ENCODE measurements around the gene MKRN2. TPM values are rescaled to one million over a fixed set of nuclear protein-coding genes. Genes with fewer than 3 reads are reported as not detected.

MKRN2 gene, protein sequence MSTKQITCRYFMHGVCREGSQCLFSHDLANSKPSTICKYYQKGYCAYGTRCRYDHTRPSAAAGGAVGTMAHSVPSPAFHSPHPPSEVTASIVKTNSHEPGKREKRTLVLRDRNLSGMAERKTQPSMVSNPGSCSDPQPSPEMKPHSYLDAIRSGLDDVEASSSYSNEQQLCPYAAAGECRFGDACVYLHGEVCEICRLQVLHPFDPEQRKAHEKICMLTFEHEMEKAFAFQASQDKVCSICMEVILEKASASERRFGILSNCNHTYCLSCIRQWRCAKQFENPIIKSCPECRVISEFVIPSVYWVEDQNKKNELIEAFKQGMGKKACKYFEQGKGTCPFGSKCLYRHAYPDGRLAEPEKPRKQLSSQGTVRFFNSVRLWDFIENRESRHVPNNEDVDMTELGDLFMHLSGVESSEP
- total RNA-seq (2014; rRNA removed; shearing (Covaris generic)) = 19.4 and 25.7 TPM in 2 replicates
- total RNA-seq (2022) = 20.2 and 21.9 TPM in 2 replicates
- Bru-seq, nascent RNA = percentile 71 among the genes with signal in this experiment
- percentile 70 among the genes with signal in this experiment for BruChase-seq, experiment 1, labeled RNA remaining after a 6-hour chase
- BruChase-seq, experiment 2, labeled RNA remaining after a 2-hour chase = percentile 79 among the genes with signal in this experiment
- long read RNA-seq, transcript MKRN2-201 (8 exons, 2,848 nt) = major isoform, 64 of 74 reads
- long read RNA-seq, partial matches to known transcripts = 1 of 74 reads
- long read RNA-seq, other reads (novel, unspliced or antisense) = 6 of 74 reads

DNA sequence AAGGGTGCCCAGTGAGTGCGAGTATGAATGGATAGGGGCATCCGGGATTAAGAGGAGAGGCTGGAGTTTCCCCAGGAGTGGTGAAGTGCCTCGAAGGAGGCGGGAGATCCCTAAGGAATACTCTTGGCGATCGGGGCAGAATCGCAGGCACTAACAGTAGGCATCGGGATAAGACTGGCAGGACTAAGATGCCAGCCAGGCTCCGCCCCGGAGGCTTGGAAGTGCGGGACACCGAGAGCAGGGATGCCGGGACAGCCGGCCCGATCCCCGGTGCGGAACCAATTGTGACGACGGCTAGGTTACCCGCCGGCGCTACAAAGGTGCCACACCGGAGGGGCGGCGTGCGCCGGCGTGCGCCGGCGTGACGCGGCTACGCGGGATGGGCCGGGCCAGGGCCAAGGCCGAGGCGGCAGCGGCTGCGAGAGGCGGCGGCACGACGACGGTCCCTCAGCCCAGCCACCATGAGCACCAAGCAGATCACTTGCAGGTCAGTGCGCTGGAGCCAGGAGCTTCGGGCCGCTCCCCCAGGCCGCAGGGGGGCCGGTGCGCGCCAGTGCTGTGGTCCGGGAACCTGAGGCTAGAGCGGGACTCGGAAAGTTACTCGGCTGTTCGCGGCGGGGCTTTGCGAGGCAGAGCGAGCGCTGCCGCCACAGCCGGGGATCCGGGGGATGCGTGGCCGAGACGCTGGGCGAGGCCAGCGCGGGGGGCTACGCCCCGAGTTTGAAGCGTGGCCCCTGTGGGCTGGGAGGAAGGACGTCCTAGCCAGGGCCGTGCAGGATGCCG, at the start of gene MKRN2:
MKRN2 (plus strand) TSS at position 398 of the 783 bp plus-strand sequence; CDS start at position 462, 64 bp downstream.
- ChIA-PET CTCF (ENCODE audit: unreplicated experiment) (no interaction called here), POLR2A (interaction anchor here (0.7 to 1.6 kb wide), 2 partner anchors 14 to 22 kb away, joined by 4 to 5 read pairs; no protein-coding TSS in a partner anchor)
- Histone ChIP-seq H3K4me1 (ENCODE audit: insufficient read depth, low read length, poor library complexity, severe bottlenecking) (peaks cover 47% of the 10 kb centered on the region), H3K36me3 (ENCODE audit: insufficient read depth, low read length) (no peaks in the 10 kb centered on the region), H3K27ac (ENCODE audit: low read depth, low read length, poor library complexity, severe bottlenecking) (peak within 1 kb of the TSS; percentile 62), H3K4me3 (ENCODE audit: low read depth, low read length, poor library complexity, severe bottlenecking) (peak within 1 kb of the TSS; percentile 89), H3K79me2 (ENCODE audit: insufficient read depth, low read depth, low read length) (peaks cover 49% of the 10 kb centered on the region), H3K9me3 (ENCODE audit: low read length) (no peaks in the 10 kb centered on the region), H3K4me2 (ENCODE audit: low read length) (peak within 1 kb of the TSS; percentile 90), H4K20me1 (ENCODE audit: insufficient read depth, low read length) (peaks cover 34% of the 10 kb centered on the region), H2AFZ (ENCODE audit: low read length) (peak within 1 kb of the TSS; percentile 81), H3K9me2 (ENCODE audit: insufficient read depth, low read length) (no peaks in the 10 kb centered on the region)
- intact Hi-C loops (cut with micrococcal nuclease; ENCODE audit: unreplicated experiment) = loop anchor here (1.0 kb wide), 1 partner anchor 107 kb away; the partner anchor contains the start of gene RAF1
- BruUV-seq (replicated peaks) = TSS peak; percentile 86
- TF ChIP-seq, protein P1, sequence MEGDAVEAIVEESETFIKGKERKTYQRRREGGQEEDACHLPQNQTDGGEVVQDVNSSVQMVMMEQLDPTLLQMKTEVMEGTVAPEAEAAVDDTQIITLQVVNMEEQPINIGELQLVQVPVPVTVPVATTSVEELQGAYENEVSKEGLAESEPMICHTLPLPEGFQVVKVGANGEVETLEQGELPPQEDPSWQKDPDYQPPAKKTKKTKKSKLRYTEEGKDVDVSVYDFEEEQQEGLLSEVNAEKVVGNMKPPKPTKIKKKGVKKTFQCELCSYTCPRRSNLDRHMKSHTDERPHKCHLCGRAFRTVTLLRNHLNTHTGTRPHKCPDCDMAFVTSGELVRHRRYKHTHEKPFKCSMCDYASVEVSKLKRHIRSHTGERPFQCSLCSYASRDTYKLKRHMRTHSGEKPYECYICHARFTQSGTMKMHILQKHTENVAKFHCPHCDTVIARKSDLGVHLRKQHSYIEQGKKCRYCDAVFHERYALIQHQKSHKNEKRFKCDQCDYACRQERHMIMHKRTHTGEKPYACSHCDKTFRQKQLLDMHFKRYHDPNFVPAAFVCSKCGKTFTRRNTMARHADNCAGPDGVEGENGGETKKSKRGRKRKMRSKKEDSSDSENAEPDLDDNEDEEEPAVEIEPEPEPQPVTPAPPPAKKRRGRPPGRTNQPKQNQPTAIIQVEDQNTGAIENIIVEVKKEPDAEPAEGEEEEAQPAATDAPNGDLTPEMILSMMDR (conservative IDR thresholded peaks at IDR 0.05; ENCODE audit: low read length) = no peak
- no peak for TF ChIP-seq EZH2phosphoT487 (IDR thresholded peaks at IDR 0.05; ENCODE audit: borderline replicate concordance, low read depth, low read length)
- peak; percentile 91 for DNase-seq (ENCODE audit: low spot score)

DNA sequence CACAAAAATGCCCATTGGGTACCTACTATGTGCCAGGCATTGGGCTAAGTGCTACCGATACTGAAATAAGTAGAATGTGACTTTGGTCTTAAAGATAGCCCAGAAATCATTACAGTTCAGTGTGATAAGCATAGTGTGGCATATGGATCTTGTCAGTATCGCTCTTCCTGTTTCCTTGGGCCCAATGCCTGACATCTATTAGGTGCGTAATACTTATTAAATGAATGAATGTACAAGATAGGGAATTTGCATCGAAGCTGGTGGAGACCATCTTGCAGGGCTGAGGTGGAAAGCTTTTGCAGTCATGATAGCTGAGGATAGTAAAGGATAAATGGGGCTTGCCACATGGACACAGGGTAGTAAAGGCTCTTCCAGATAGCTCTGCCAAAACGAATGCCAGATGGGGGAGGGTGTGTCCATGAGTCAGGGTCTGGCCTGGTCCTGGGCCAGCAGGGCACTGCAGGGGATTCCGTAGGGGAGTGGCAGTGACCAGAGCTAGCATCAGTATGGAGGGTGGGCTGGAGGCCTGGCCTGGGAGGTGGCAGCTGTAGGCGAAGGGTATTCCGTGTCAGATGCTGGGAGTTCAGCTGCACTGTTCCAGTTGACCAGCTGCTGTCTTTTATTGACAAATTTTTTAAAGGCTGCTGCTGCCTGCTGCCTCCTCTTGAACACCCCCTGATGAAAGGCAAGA, 49.2 kb upstream of the MKRN2 start:
- Histone ChIP-seq H3K79me2 (ENCODE audit: insufficient read depth, low read depth, low read length) (no peaks in the 10 kb centered on the region), H3K9me3 (ENCODE audit: low read length) (no peaks in the 10 kb centered on the region), H3K4me3 (ENCODE audit: low read depth, low read length, poor library complexity, severe bottlenecking) (no peak overlapping the region), H3K27ac (ENCODE audit: low read depth, low read length, poor library complexity, severe bottlenecking) (no peak overlapping the region), H4K20me1 (ENCODE audit: insufficient read depth, low read length) (no peaks in the 10 kb centered on the region), H2AFZ (ENCODE audit: low read length) (no peak overlapping the region), H3K36me3 (ENCODE audit: insufficient read depth, low read length) (peaks cover 86% of the 10 kb centered on the region), H3K9me2 (ENCODE audit: insufficient read depth, low read length) (no peaks in the 10 kb centered on the region), H3K4me1 (ENCODE audit: insufficient read depth, low read length, poor library complexity, severe bottlenecking) (no peaks in the 10 kb centered on the region), H3K4me2 (ENCODE audit: low read length) (no peak overlapping the region)
- TF ChIP-seq, protein P1 (conservative IDR thresholded peaks at IDR 0.05; ENCODE audit: low read length) = no peak
- TF ChIP-seq EZH2phosphoT487 (IDR thresholded peaks at IDR 0.05; ENCODE audit: borderline replicate concordance, low read depth, low read length) = no peak
- POLR2A ChIA-PET = interaction anchor here (0.6 to 1.4 kb wide), 3 partner anchors 14 to 981 kb away, joined by 3 to 5 read pairs (median 3); no protein-coding TSS in a partner anchor
- DNase-seq (ENCODE audit: low spot score) = no peak
- intact Hi-C loops (cut with micrococcal nuclease; ENCODE audit: unreplicated experiment) = no loop called here
- BruUV-seq (replicated peaks) = no TSS peak
- CTCF ChIA-PET (ENCODE audit: unreplicated experiment) = no interaction called here
